Cardiac fibroblast (primary cell): Measurements from ENCODE around the gene MAML2.

ENCODE experiments used
- DNase-seq, 2 donors: peaks; one replicate each; pipeline versions ENCODE4 v3.0.0 to v3.0.0-alpha.2; 2010; ENCODE audit warnings: low read depth in 2 of 2
- H3K4me3 ChIP-seq, 2 donors: replicated peaks in 1 of 2; 1 replicate in 1 of 2; 2 replicates in 1 of 2; pipeline ENCODE4 v1.5.1; 2011; ENCODE audit warnings: low read depth in 2 of 2, low read length in 2 of 2, mild to moderate bottlenecking in 2 of 2, moderate library complexity in 1 of 2
- CTCF ChIP-seq: IDR thresholded peaks from one replicate; pipeline ENCODE4 v1.5.1; 2011; ENCODE audit warnings: low read depth, mild to moderate bottlenecking, low read length, inconsistent platforms

Gene MAML2

GRCh38 chr11:95975343-95975742 is 367.7 kb downstream of the MAML2 start:
- H3K4me3 ChIP-seq: no peak overlapping the region
- DNase-seq: no peak
- no peak for TF ChIP-seq CTCF

GRCh38 chr11:95972060-95972459 is 370.9 kb downstream of the MAML2 start:
- DNase-seq: peak in 1 of 2 donors; percentile 32
- TF ChIP-seq CTCF: no peak
- no peak overlapping the region for H3K4me3 ChIP-seq

- peak; percentile 50 for TF ChIP-seq CTCF
- peak in 1 of 2 donors; percentile 43 for DNase-seq
- no peak overlapping the region for H3K4me3 ChIP-seq
Observed at GRCh38 chr11:95968585-95968984, 374.4 kb downstream of the MAML2 start.

- no peak overlapping the region for H3K4me3 ChIP-seq
- no peak for TF ChIP-seq CTCF
- DNase-seq: no peak
Observed at GRCh38 chr11:95964281-95964680, 378.7 kb downstream of the MAML2 start.

GRCh38 chr11:95961758-95962157 is 381.2 kb downstream of the MAML2 start:
- TF ChIP-seq CTCF: no peak
- no peak for DNase-seq
- no peak overlapping the region for H3K4me3 ChIP-seq

- no peak overlapping the region for H3K4me3 ChIP-seq
- no peak for TF ChIP-seq CTCF
Observed at GRCh38 chr11:95950905-95951304, 392.1 kb downstream of the MAML2 start.

GRCh38 chr11:95948637-95949036 is 394.4 kb downstream of the MAML2 start:
- TF ChIP-seq CTCF: no peak
- DNase-seq: no peak
- no peak overlapping the region for H3K4me3 ChIP-seq

More at GRCh38 chr11:95950905-95951304, 392.1 kb downstream of the MAML2 start:
- DNase-seq: no peak
